Vagina (tissue), 2 donors: ENCODE results near the gene CXADR.
A peak's percentile ranks its signal among the peaks of the same experiment; 100 is the strongest.

Source experiments
- CTCF ChIP-seq, 3 experiments: fragments of 450-650 bp in 2 of 3; fragments of 200-600 bp in 1 of 3; sonication (generic) in 1 of 3; IDR thresholded peaks; one replicate each; pipeline ENCODE4 v1.5.1; 2017 to 2019; ENCODE audit warnings: antibody characterized with exemption in 3 of 3, mild to moderate bottlenecking in 2 of 3, moderate library complexity in 2 of 3
- POLR2A ChIP-seq, 2 donors: fragments of 450-650 bp; IDR thresholded peaks; one replicate each; pipeline ENCODE4 v1.6.1; 2017; ENCODE audit warnings: antibody characterized with exemption in 2 of 2, mild to moderate bottlenecking in 2 of 2, moderate library complexity in 2 of 2
- POLR2AphosphoS5 ChIP-seq, 2 donors: sonication (generic); formaldehyde crosslinking; IDR thresholded peaks; one replicate each; pipeline ENCODE4 v1.9.0; 2017; ENCODE audit warnings: antibody characterized with exemption in 2 of 2, mild to moderate bottlenecking in 2 of 2, low read depth in 1 of 2; ENCODE audit not compliant: insufficient read depth in 1 of 2

- TF ChIP-seq CTCF (IDR thresholded peaks at IDR 0.05) (no peak), POLR2A (IDR thresholded peaks at IDR 0.05) (no peak), POLR2AphosphoS5 (IDR thresholded peaks at IDR 0.05; ENCODE audit: insufficient read depth in 1 of 2, low read depth in 1 of 2) (peak in 1 of 2 donors; percentile 77)
Measured at GRCh38 chr21:17537299-17537698, 24.5 kb downstream of the CXADR start.
